Fibroblast of lung (primary cell): ENCODE results near the gene XIRP2. TPM values are rescaled to one million over a fixed set of nuclear protein-coding genes. Genes with fewer than 3 reads are reported as not detected.

Experiments
- DNase-seq, 2 donors: peaks; one replicate each; pipeline versions ENCODE4 v3.0.0 to v3.0.0-alpha.2; 2010; ENCODE audit warnings: low read depth in 2 of 2
- H2AFZ ChIP-seq: 2 replicates; pipeline ENCODE4 v1.5.1; 2012; ENCODE audit warnings: low read length, control low read depth, inconsistent platforms
- H3K27ac ChIP-seq: 2 replicates; pipeline ENCODE4 v1.5.1; 2011; ENCODE audit warnings: low read length, control low read depth; ENCODE audit not compliant: insufficient read depth
- H3K27me3 ChIP-seq: 2 replicates; pipeline ENCODE4 v1.5.1; 2011; ENCODE audit warnings: mild to moderate bottlenecking, low read length; ENCODE audit not compliant: control insufficient read depth, insufficient read depth
- H3K36me3 ChIP-seq: 2 replicates; pipeline ENCODE4 v1.5.1; 2011; ENCODE audit warnings: low read length; ENCODE audit not compliant: control insufficient read depth, insufficient read depth
- H3K4me1 ChIP-seq: 2 replicates; pipeline ENCODE4 v1.5.1; 2011; ENCODE audit warnings: low read length; ENCODE audit not compliant: control insufficient read depth, insufficient read depth; ENCODE audit errors: extremely low read depth
- H3K4me2 ChIP-seq: 2 replicates; pipeline ENCODE4 v1.5.1; 2011; ENCODE audit warnings: low read length, control low read depth; ENCODE audit not compliant: insufficient read depth; ENCODE audit errors: extremely low read depth
- H3K4me3 ChIP-seq, 4 experiments: fragments of 200-600 bp in 1 of 4; sonication (generic) in 1 of 4; replicated peaks in 1 of 4; 2 replicates each; pipeline ENCODE4 v1.5.1; 2011 to 2016; ENCODE audit warnings: low read length in 4 of 4, low read depth in 3 of 4, mild to moderate bottlenecking in 3 of 4, control low read depth in 2 of 4, inconsistent platforms in 1 of 4, mixed read lengths in 1 of 4; ENCODE audit not compliant: insufficient read depth in 1 of 4; ENCODE audit errors: control extremely low read depth in 1 of 4
- H3K79me2 ChIP-seq: 2 replicates; pipeline ENCODE4 v1.5.1; 2012; ENCODE audit warnings: mild to moderate bottlenecking, low read length, inconsistent platforms; ENCODE audit not compliant: control insufficient read depth, insufficient read depth
- H3K9ac ChIP-seq: 2 replicates; pipeline ENCODE4 v1.5.1; 2011; ENCODE audit warnings: mild to moderate bottlenecking, low read length, control low read depth; ENCODE audit not compliant: insufficient read depth
- H3K9me3 ChIP-seq: 2 replicates; pipeline ENCODE4 v1.5.1; 2012; ENCODE audit warnings: low read depth, low read length; ENCODE audit not compliant: control insufficient read depth, insufficient read depth
- H4K20me1 ChIP-seq: 2 replicates; pipeline ENCODE4 v1.5.1; 2011; ENCODE audit warnings: low read length; ENCODE audit not compliant: control insufficient read depth, insufficient read depth; ENCODE audit errors: extremely low read depth
- CTCF ChIP-seq, 2 donors: IDR thresholded peaks in 1 of 2; conservative IDR thresholded peaks in 1 of 2; 1 replicate in 1 of 2; 2 replicates in 1 of 2; pipeline ENCODE4 v1.5.1; 2011 to 2012; ENCODE audit warnings: low read length in 2 of 2, control low read depth in 1 of 2, inconsistent platforms in 1 of 2, low read depth in 1 of 2, mild to moderate bottlenecking in 1 of 2
- EZH2 ChIP-seq: IDR thresholded peaks from 2 replicates; pipeline ENCODE4 v1.5.1; 2012; ENCODE audit warnings: low read length, control low read depth, mild to moderate bottlenecking; ENCODE audit errors: missing control alignments
- polyA plus RNA-seq, 2 donors: library from polyadenylated mRNA; depleted of rRNA in 1 of 2; stranded (reverse) in 1 of 2; unstranded in 1 of 2; fragments of >200 nt; gene quantifications; 2 replicates each; pipeline ENCODE4 v1.2.1, GENCODE V29; 2011 to 2012; ENCODE audit warnings: missing spikeins in 1 of 2
- total RNA-seq: library from RNA; depleted of rRNA; stranded (reverse); fragments of >200 nt; gene quantifications from 2 replicates; pipeline ENCODE4 v1.2.1, GENCODE V29; 2014

XIRP2 gene
- total and polyA plus RNA-seq, 2 donors (not counting 1 experiment from before 2014, with no cell fraction given) = 1.1 to 2.0 TPM

- H3K9ac ChIP-seq = no peak overlapping the region
- no peaks in the 10 kb centered on the region for H3K27me3 ChIP-seq
- no peak for TF ChIP-seq CTCF (conservative IDR thresholded peaks at IDR 0.05 in 1 of 2, IDR thresholded peaks at IDR 0.05 in 1 of 2; ENCODE audit: low read depth in 1 of 2, low read length in 2 of 2)
- no peak overlapping the region for H3K27ac ChIP-seq
- no peak overlapping the region for H3K4me3 ChIP-seq
- no peaks in the 10 kb centered on the region for H4K20me1 ChIP-seq
- H3K4me2 ChIP-seq = no peak overlapping the region
- no peak for DNase-seq
- no peaks in the 10 kb centered on the region for H3K9me3 ChIP-seq
- H2AFZ ChIP-seq = no peak overlapping the region
- H3K4me1 ChIP-seq = no peaks in the 10 kb centered on the region
- H3K36me3 ChIP-seq = no peaks in the 10 kb centered on the region
- H3K79me2 ChIP-seq = no peaks in the 10 kb centered on the region
Measured at GRCh38 chr2:167275046-167275445, 386.8 kb downstream of the XIRP2 start.

GRCh38 chr2:167279810-167280209 lies 391.5 kb downstream of the XIRP2 start:
- TF ChIP-seq CTCF (conservative IDR thresholded peaks at IDR 0.05 in 1 of 2, IDR thresholded peaks at IDR 0.05 in 1 of 2; ENCODE audit: low read depth in 1 of 2, low read length in 2 of 2) (no peak), EZH2 (no peak)
- H3K27ac ChIP-seq = no peak overlapping the region

GRCh38 chr2:167287212-167287611 lies 398.9 kb downstream of the XIRP2 start:
- no peaks in the 10 kb centered on the region for H3K79me2 ChIP-seq
- TF ChIP-seq EZH2 (no peak), CTCF (conservative IDR thresholded peaks at IDR 0.05 in 1 of 2, IDR thresholded peaks at IDR 0.05 in 1 of 2; ENCODE audit: low read depth in 1 of 2, low read length in 2 of 2) (no peak)
- no peaks in the 10 kb centered on the region for H4K20me1 ChIP-seq
- no peaks in the 10 kb centered on the region for H3K4me1 ChIP-seq
- no peak overlapping the region for H3K4me2 ChIP-seq
- H3K27me3 ChIP-seq = no peaks in the 10 kb centered on the region
- no peaks in the 10 kb centered on the region for H3K9me3 ChIP-seq
- H3K4me3 ChIP-seq = no peak overlapping the region
- no peak for DNase-seq
- no peaks in the 10 kb centered on the region for H3K36me3 ChIP-seq
- H3K27ac ChIP-seq = no peak overlapping the region
- no peak overlapping the region for H3K9ac ChIP-seq
- no peak overlapping the region for H2AFZ ChIP-seq

More at GRCh38 chr2:167279810-167280209, 391.5 kb downstream of the XIRP2 start:
- Histone ChIP-seq H3K27me3 (no peaks in the 10 kb centered on the region), H2AFZ (no peak overlapping the region), H3K4me3 (no peak overlapping the region), H3K4me2 (no peak overlapping the region), H3K4me1 (no peaks in the 10 kb centered on the region), H3K36me3 (no peaks in the 10 kb centered on the region), H3K79me2 (no peaks in the 10 kb centered on the region), H4K20me1 (no peaks in the 10 kb centered on the region), H3K9me3 (no peaks in the 10 kb centered on the region), H3K9ac (no peak overlapping the region)
- DNase-seq = no peak
